Endothelial cell of umbilical vein (primary cell): ENCODE results near the gene NADSYN1. TPM values are rescaled to one million over a fixed set of nuclear protein-coding genes. Genes with fewer than 3 reads are reported as not detected.

Experiments
- BruUV-seq: library from RNA; stranded (reverse); fragments of 400-500 nt; replicated peaks from 2 replicates; lab custom pipeline; 2021; lab: Mats Ljungman, UMichigan
- CTCF ChIA-PET: fragments of 300-600, 350-600 bp; sonication (Branson Sonifier 250); formaldehyde crosslinking; loops from one replicate; lab custom pipeline; 2021; ENCODE audit warnings: antibody characterized with exemption, inconsistent platforms; lab: Charles Lee
- POLR2A ChIA-PET: fragments of 300-600, 350-600 bp; sonication (Branson Sonifier 250); formaldehyde crosslinking; loops from one replicate; lab custom pipeline; 2021; ENCODE audit warnings: antibody characterized with exemption, inconsistent platforms; lab: Charles Lee
- DNase-seq: peaks from one replicate; pipeline ENCODE4 v3.0.0-alpha.2; 2011; ENCODE audit warnings: low read depth, low spot score
- FAIRE-seq: peaks from 2 replicates; lab custom pipeline; 2011; peaks lifted over from hg19 to GRCh38; lab: Jason Lieb, UNC
- H2AFZ ChIP-seq: 2 replicates; pipeline ENCODE4 v1.6.0; 2012; ENCODE audit warnings: low read depth, low read length, control low read depth, inconsistent platforms
- H3K27ac ChIP-seq: 2 replicates; pipeline ENCODE4 v1.5.1; 2011; ENCODE audit warnings: low read depth, mild to moderate bottlenecking, control low read depth, low read length, moderate library complexity; ENCODE audit not compliant: insufficient read depth
- H3K27me3 ChIP-seq, 2 experiments: 2 replicates each; pipeline versions ENCODE4 v1.6.0 to v1.6.1; 2011; ENCODE audit warnings: low read length in 2 of 2, mixed read lengths in 1 of 2; ENCODE audit not compliant: control insufficient read depth in 2 of 2, insufficient read depth in 2 of 2
- H3K36me3 ChIP-seq, 2 experiments: 2 replicates in 1 of 2; 3 replicates in 1 of 2; pipeline ENCODE4 v1.5.1; 2011; ENCODE audit warnings: low read length in 2 of 2, mild to moderate bottlenecking in 1 of 2, moderate library complexity in 1 of 2; ENCODE audit not compliant: control insufficient read depth in 2 of 2, insufficient read depth in 2 of 2; ENCODE audit errors: extremely low read depth in 1 of 2
- H3K4me1 ChIP-seq: 3 replicates; pipeline ENCODE4 v1.5.1; 2011; ENCODE audit warnings: mild to moderate bottlenecking, low read length; ENCODE audit not compliant: control insufficient read depth, insufficient read depth; ENCODE audit errors: extremely low read depth
- H3K4me2 ChIP-seq: 2 replicates; pipeline ENCODE4 v1.6.1; 2011; ENCODE audit warnings: low read length, control low read depth, mixed read lengths; ENCODE audit not compliant: insufficient read depth
- H3K4me3 ChIP-seq, 3 experiments: fragments of 200-600 bp in 1 of 3; sonication (generic), shearing (Covaris generic) in 1 of 3; replicated peaks in 1 of 3; 2 replicates each; pipeline ENCODE4 v1.5.1; 2011 to 2016; ENCODE audit warnings: control low read depth in 3 of 3, low read length in 3 of 3, mild to moderate bottlenecking in 2 of 3, inconsistent platforms in 1 of 3, low read depth in 1 of 3, moderate library complexity in 1 of 3; ENCODE audit not compliant: insufficient read depth in 1 of 3
- H3K79me2 ChIP-seq: 2 replicates; pipeline ENCODE4 v1.6.0; 2012; ENCODE audit warnings: low read length, inconsistent platforms; ENCODE audit not compliant: control insufficient read depth, insufficient read depth
- H3K9ac ChIP-seq: replicated peaks from 2 replicates; pipeline ENCODE3; 2011; ENCODE audit warnings: low read length, control low read depth; ENCODE audit not compliant: insufficient read depth; ENCODE audit errors: extremely low read depth
- H3K9me1 ChIP-seq: replicated peaks from 3 replicates; pipeline ENCODE4 v1.6.0; 2011; ENCODE audit warnings: mild to moderate bottlenecking, low read length; ENCODE audit not compliant: control insufficient read depth, insufficient read depth; ENCODE audit errors: extremely low read depth
- H3K9me3 ChIP-seq: replicated peaks from 2 replicates; pipeline ENCODE4 v1.5.1; 2012; ENCODE audit warnings: low read length, inconsistent platforms; ENCODE audit not compliant: control insufficient read depth, insufficient read depth
- H4K20me1 ChIP-seq: replicated peaks from 2 replicates; pipeline ENCODE3; 2011; ENCODE audit warnings: mild to moderate bottlenecking, low read length; ENCODE audit not compliant: control insufficient read depth, insufficient read depth; ENCODE audit errors: extremely low read depth
- EZH2 ChIP-seq: IDR thresholded peaks from 2 replicates; pipeline ENCODE4 v1.6.1; 2012; ENCODE audit warnings: borderline replicate concordance, low read depth, mild to moderate bottlenecking, moderate library complexity, low read length, inconsistent platforms; ENCODE audit not compliant: severe bottlenecking
- FOS ChIP-seq: IDR thresholded peaks from 2 replicates; pipeline ENCODE4 v1.6.1; 2011; ENCODE audit warnings: mild to moderate bottlenecking, low read length, moderate library complexity, borderline replicate concordance; ENCODE audit not compliant: insufficient read depth
- GATA2 ChIP-seq: IDR thresholded peaks from 2 replicates; pipeline ENCODE4 v1.7.0; 2011; ENCODE audit warnings: low read depth, mild to moderate bottlenecking, moderate library complexity, mixed read lengths, low read length; ENCODE audit not compliant: insufficient read length, insufficient read depth
- JUN ChIP-seq: IDR thresholded peaks from 2 replicates; pipeline ENCODE4 v1.6.1; 2011; ENCODE audit warnings: borderline replicate concordance, low read depth; ENCODE audit not compliant: insufficient read length, insufficient read depth
- MYC ChIP-seq: IDR thresholded peaks from one replicate; pipeline ENCODE4 v1.6.1; 2011; ENCODE audit warnings: mild to moderate bottlenecking, low read depth, low read length
- dilution Hi-C: fragments of 300-500 bp; cut with MboI; formaldehyde crosslinking; loops from one replicate; pipeline ENCODE4 v1.15.0; 2019; ENCODE audit warnings: low sequenced_read_pairs; ENCODE audit not compliant: extremely low pct_ligation_motif_present
- intact Hi-C: fragments of 100-400 bp; cut with micrococcal nuclease; formaldehyde crosslinking; loops from one replicate; pipeline ENCODE4 v1.10.0; 2022
- polyA plus RNA-seq, 4 experiments: library from polyadenylated mRNA; depleted of rRNA in 3 of 4; stranded (reverse) in 3 of 4; unstranded in 1 of 4; fragments of >200 nt; gene quantifications; 2 replicates each; pipeline versions ENCODE4 v1.2.1 to v1.2.3, GENCODE V29; 2011 to 2012; ENCODE audit warnings: missing spikeins in 1 of 4
- total RNA-seq: library from RNA; stranded (reverse); gene quantifications from 2 replicates; pipeline ENCODE4 v1.2.3, GENCODE V29; 2021
- TF ChIP-seq, protein P1 (sequence below), 2 donors: IDR thresholded peaks; 1 replicate in 1 of 2; 2 replicates in 1 of 2; pipeline ENCODE4 v1.5.1; 2011; ENCODE audit warnings: low read length in 2 of 2, mild to moderate bottlenecking in 2 of 2, moderate library complexity in 2 of 2, control low read depth in 1 of 2, inconsistent platforms in 1 of 2, low read depth in 1 of 2; ENCODE audit not compliant: insufficient read depth in 1 of 2; ENCODE audit errors: extremely low read depth in 1 of 2
- TF ChIP-seq, protein P2 (sequence below): IDR thresholded peaks from 2 replicates; pipeline ENCODE4 v1.6.1; 2011; ENCODE audit not compliant: insufficient read depth, insufficient read length

Gene NADSYN1
- total and polyA plus RNA-seq, 2 donors (not counting 3 experiments of a cell fraction or from before 2014, with no cell fraction given), result 77.5 to 99.2 TPM

- H3K4me1 ChIP-seq, result no peaks in the 10 kb centered on the region
- H3K9ac ChIP-seq, result no peak overlapping the region
- dilution Hi-C loops (no loop called here), intact Hi-C loops (no loop called here)
- no peaks in the 10 kb centered on the region for H3K27me3 ChIP-seq
- no peaks in the 10 kb centered on the region for H3K9me3 ChIP-seq
- ChIA-PET POLR2A (no interaction called here), CTCF (no interaction called here)
- no TSS peak for BruUV-seq
- TF ChIP-seq, protein P1, sequence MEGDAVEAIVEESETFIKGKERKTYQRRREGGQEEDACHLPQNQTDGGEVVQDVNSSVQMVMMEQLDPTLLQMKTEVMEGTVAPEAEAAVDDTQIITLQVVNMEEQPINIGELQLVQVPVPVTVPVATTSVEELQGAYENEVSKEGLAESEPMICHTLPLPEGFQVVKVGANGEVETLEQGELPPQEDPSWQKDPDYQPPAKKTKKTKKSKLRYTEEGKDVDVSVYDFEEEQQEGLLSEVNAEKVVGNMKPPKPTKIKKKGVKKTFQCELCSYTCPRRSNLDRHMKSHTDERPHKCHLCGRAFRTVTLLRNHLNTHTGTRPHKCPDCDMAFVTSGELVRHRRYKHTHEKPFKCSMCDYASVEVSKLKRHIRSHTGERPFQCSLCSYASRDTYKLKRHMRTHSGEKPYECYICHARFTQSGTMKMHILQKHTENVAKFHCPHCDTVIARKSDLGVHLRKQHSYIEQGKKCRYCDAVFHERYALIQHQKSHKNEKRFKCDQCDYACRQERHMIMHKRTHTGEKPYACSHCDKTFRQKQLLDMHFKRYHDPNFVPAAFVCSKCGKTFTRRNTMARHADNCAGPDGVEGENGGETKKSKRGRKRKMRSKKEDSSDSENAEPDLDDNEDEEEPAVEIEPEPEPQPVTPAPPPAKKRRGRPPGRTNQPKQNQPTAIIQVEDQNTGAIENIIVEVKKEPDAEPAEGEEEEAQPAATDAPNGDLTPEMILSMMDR (IDR thresholded peaks at IDR 0.05; ENCODE audit: extremely low read depth in 1 of 2, insufficient read depth in 1 of 2, low read depth in 1 of 2, low read length in 2 of 2), result no peak
- TF ChIP-seq FOS (no peak), MYC (no peak), JUN (no peak), GATA2 (no peak)
- no peak for DNase-seq
- H3K4me2 ChIP-seq, result no peak overlapping the region
- H3K4me3 ChIP-seq, result no peak overlapping the region
- H2AFZ ChIP-seq, result no peak overlapping the region
- no peak overlapping the region for H3K27ac ChIP-seq
- H4K20me1 ChIP-seq, result no peaks in the 10 kb centered on the region
- H3K36me3 ChIP-seq, result peaks cover 9 to 32% of the 10 kb centered on the region in 2 experiments
- H3K79me2 ChIP-seq, result no peaks in the 10 kb centered on the region
- H3K9me1 ChIP-seq, result no peaks in the 10 kb centered on the region
- FAIRE-seq, result no peak
These were observed 46.1 kb downstream of the NADSYN1 start for GRCh38 chr11:71499125-71499524.

GRCh38 chr11:71499546-71499945, 46.5 kb downstream of the NADSYN1 start:
- H3K36me3 ChIP-seq, result peaks cover 9 to 32% of the 10 kb centered on the region in 2 experiments

More at GRCh38 chr11:71499546-71499945, 46.5 kb downstream of the NADSYN1 start:
- DNase-seq, result no peak
- H3K79me2 ChIP-seq, result no peaks in the 10 kb centered on the region
- BruUV-seq, result no TSS peak
- ChIA-PET CTCF (interaction anchor here (1.4 kb wide), 1 partner anchor 80 kb away, joined by 3 read pairs; no protein-coding TSS in a partner anchor), POLR2A (no interaction called here)
- H3K9ac ChIP-seq, result no peak overlapping the region
- no peaks in the 10 kb centered on the region for H3K4me1 ChIP-seq
- no peaks in the 10 kb centered on the region for H4K20me1 ChIP-seq
- H3K9me3 ChIP-seq, result no peaks in the 10 kb centered on the region
- no peak for FAIRE-seq
- dilution Hi-C loops, result no loop called here
- no peak for TF ChIP-seq EZH2
- TF ChIP-seq, protein P2, sequence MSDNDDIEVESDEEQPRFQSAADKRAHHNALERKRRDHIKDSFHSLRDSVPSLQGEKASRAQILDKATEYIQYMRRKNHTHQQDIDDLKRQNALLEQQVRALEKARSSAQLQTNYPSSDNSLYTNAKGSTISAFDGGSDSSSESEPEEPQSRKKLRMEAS, result no peak
- TF ChIP-seq GATA2, result no peak
- TF ChIP-seq JUN, result no peak
- H3K27ac ChIP-seq, result no peak overlapping the region
- H3K4me2 ChIP-seq, result no peak overlapping the region
- H3K27me3 ChIP-seq, result no peaks in the 10 kb centered on the region
- H3K9me1 ChIP-seq, result no peaks in the 10 kb centered on the region
- intact Hi-C loops, result no loop called here
- H2AFZ ChIP-seq, result no peak overlapping the region
- H3K4me3 ChIP-seq, result no peak overlapping the region
